ENCODE results near the gene ACSF3.
A peak's percentile ranks its signal among the peaks of the same experiment; 100 is the strongest.
"Not testable (repeated sequence)": the region's sequence is repeated elsewhere in the genome, so short reads cannot be mapped to it uniquely, and the experiment has no call there.

The ACSF3 gene

DNA sequence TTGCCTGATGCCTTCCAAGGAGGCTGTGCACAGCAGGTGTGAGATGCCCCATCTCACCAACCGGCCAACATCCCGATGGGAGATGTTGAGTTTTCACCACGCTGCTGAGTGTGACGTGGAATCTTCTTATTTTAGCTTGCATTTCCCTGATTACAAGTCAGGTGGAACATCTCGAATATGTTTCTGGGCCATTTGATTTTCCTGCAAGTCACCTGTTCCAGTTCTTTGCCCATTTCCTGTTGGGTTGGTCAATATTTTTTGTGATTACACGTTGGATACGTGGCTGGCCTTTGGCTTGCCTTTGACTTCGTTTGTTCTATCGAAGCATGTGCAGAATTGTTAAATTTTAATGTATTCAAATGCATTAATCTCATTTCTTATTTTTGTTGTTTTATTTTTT, 69.6 kb downstream of the ACSF3 start:
- ChIA-PET POLR2A (no interaction called here), CTCF (interaction anchor here (1.0 to 1.9 kb wide), 4 partner anchors 11 to 426 kb away, joined by 3 to 5 read pairs (median 4); no protein-coding TSS in a partner anchor)
- no peak for DNase-seq (ENCODE audit: low read depth, low spot score)
- no peak overlapping the region for H3K4me3 ChIP-seq (ENCODE audit: low read depth, low read length)
- TF ChIP-seq, protein P1, sequence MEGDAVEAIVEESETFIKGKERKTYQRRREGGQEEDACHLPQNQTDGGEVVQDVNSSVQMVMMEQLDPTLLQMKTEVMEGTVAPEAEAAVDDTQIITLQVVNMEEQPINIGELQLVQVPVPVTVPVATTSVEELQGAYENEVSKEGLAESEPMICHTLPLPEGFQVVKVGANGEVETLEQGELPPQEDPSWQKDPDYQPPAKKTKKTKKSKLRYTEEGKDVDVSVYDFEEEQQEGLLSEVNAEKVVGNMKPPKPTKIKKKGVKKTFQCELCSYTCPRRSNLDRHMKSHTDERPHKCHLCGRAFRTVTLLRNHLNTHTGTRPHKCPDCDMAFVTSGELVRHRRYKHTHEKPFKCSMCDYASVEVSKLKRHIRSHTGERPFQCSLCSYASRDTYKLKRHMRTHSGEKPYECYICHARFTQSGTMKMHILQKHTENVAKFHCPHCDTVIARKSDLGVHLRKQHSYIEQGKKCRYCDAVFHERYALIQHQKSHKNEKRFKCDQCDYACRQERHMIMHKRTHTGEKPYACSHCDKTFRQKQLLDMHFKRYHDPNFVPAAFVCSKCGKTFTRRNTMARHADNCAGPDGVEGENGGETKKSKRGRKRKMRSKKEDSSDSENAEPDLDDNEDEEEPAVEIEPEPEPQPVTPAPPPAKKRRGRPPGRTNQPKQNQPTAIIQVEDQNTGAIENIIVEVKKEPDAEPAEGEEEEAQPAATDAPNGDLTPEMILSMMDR (IDR thresholded peaks at IDR 0.05; ENCODE audit: insufficient read depth, low read length, missing control alignments): no peak

DNA sequence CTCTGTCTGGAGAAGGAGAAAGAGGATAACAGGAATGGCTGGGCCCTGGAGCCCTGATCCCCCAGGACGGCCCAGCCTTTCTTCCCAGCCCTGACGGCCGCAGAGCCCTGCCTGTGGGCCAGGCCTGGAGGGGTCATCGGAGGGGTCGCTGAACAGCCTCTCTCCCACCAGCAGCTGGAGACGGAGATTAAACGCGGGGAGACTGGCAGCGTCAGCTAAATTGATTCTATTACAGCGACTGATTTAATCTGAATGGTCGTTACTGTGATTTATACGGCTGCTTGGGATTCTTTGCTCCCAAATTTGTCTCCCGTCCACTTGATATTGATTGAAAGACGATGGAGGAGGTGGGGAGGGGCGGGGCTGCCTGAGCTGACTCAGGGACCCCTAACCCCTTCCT, 70.8 kb downstream of the ACSF3 start:
- TF ChIP-seq, protein P1 (IDR thresholded peaks at IDR 0.05; ENCODE audit: insufficient read depth, low read length, missing control alignments): no peak
- ChIA-PET CTCF (interaction anchor here (0.6 to 1.6 kb wide), 5 partner anchors 11 to 428 kb away, joined by 3 to 9 read pairs (median 5); no protein-coding TSS in a partner anchor), POLR2A (interaction anchor here (1.3 kb wide), 1 partner anchor 9 kb away, joined by 3 read pairs; no protein-coding TSS in a partner anchor)
- no peak overlapping the region for H3K4me3 ChIP-seq (ENCODE audit: low read depth, low read length)
- DNase-seq (ENCODE audit: low read depth, low spot score): no peak

DNA sequence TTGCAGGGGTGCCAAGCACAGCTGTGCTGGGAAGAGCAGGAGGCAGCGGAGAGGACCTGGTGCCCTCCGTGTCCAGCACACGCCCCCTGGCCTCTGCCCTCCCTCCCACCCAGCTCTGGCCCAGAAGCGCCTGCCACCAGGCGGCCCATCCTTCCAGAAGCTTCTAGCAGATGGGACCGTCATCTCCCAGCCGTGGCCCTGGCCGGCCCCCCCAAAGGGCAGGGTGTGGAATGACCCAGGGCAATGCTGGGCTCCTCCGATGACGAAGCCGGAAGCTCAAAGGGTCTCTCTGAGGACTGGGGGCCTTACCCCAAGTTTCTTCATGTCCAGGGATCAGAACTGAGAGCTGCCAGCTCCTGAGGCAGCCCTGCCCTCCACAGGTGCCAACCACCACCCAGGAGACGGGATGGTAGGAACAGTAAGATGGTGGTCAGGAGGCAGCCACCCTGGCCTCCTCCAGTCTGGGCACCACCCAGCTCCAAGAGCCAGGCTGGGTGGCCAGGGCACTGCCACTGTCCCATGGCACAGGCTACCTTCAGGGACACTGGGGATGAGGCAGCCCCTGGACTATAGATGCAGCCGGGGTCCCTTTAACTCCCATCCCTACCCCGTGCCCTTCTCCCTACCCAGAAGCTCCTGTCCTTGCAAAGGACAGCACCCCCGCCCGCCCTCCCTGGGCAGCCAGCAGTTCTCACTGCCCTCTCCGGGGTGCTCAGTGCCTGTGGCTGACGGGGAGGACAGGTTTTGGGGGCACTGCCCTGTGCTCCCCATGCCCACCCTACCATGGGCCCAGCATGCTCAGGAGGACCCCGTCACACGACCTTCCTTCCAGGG, 71.4 kb downstream of the ACSF3 start:
- CTCF ChIA-PET: interaction anchor here (0.6 to 1.6 kb wide), 4 partner anchors 10 to 428 kb away, joined by 3 to 9 read pairs (median 4); no protein-coding TSS in a partner anchor
- no peak for DNase-seq (ENCODE audit: low read depth, low spot score)
- H3K4me3 ChIP-seq (ENCODE audit: low read depth, low read length): no peak overlapping the region
- POLR2A ChIA-PET: interaction anchor here (1.3 kb wide), 1 partner anchor 10 kb away, joined by 3 read pairs; no protein-coding TSS in a partner anchor
- TF ChIP-seq, protein P1 (IDR thresholded peaks at IDR 0.05; ENCODE audit: insufficient read depth, low read length, missing control alignments): no peak

DNA sequence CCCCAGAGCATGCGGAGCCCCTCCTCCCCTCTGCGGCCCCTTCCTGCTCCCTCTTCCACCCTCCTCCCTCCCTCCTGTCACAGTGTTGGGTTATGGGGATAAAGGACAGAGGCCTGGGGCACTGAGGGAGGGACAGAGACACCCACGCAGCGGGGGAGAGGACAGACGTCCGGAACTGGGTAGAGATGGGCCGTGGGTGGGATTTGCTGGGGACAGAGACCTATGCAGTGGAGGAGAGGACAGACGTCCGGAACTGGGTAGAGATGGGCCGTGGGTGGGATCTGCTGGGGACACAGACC, 72.0 kb downstream of the ACSF3 start:
- CTCF ChIA-PET: interaction anchor here (1.6 kb wide), 1 partner anchor 9 kb away, joined by 9 read pairs; no protein-coding TSS in a partner anchor
- POLR2A ChIA-PET: interaction anchor here (1.3 kb wide), 1 partner anchor 11 kb away, joined by 3 read pairs; no protein-coding TSS in a partner anchor
- H3K4me3 ChIP-seq (ENCODE audit: low read depth, low read length); DNase-seq (ENCODE audit: low read depth, low spot score): not testable (repeated sequence)

DNA sequence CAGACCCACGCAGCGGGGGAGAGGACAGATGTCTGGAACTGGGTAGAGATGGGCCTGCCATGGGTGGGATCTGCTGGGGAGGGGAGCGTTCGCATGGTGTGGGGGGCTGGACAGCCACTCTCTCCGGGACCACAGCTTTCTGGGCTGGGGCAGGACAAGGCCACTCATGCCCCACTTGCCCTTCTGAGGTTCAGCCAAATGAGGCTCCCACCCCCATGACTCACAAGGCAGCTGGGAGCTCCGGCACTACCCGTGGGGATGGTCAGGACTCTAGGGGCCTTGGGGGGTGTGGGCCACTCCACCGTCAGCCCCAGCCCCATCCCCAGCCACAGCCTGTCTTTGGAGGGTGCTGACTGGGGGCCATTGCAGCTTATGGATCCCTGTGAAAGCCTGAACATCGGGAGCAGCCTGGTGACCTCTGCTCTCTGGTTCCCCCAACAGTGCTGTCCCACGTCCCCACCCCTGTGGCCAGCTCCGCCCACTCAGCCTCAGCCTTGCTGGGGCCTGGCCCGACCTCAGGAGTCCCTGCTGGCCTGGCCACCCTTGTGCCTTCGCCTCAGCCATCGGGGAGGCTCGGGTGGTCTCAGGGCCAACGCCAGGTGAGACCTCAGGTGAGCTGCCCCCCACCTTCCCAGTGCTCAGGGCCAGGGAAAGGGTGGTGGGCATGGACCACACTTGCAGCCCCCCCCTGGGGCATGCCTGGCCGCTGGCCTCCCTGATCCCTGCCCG, 73.2 kb downstream of the ACSF3 start:
- POLR2A ChIA-PET: interaction anchor here (0.6 to 0.8 kb wide), 3 partner anchors 58 to 479 kb away, joined by 3 read pairs; no protein-coding TSS in a partner anchor
- TF ChIP-seq, protein P1 (IDR thresholded peaks at IDR 0.05; ENCODE audit: insufficient read depth, low read length, missing control alignments): no peak
- CTCF ChIA-PET: interaction anchor here (0.6 to 2.9 kb wide), 39 partner anchors 8 to 530 kb away, joined by 3 to 35 read pairs (median 4); partner anchors contain the start of genes APRT, GALNS, TRAPPC2L and ZNF778

DNA sequence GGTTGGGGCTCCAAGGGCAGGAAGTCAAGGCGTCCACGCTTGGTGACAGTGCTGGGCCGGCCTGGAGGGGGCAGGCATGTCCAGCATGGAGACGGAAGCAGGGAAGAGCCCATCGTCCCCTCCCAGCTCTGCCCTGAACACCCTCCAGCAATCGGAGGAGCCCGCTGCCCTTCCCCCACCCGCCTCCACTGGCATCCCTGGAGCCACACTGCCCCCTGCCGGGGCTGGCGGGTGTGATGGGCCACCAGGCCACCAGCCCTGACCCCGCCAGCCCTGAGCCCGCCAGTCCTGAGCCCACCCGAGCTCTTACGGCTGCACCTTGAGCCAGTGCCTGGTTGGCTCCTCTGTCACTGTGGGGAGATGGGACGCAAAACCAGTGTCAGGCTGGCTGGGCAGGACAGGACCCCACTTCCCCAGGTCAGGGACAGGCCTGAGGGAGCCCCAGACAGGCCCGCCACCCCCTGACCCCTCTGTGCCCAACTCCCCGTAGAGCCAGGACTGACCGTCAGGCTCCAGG, 73.8 kb downstream of the ACSF3 start:
- no peak for DNase-seq (ENCODE audit: low read depth, low spot score)
- ChIA-PET POLR2A (interaction anchor here (0.6 to 0.8 kb wide), 2 partner anchors 57 to 355 kb away, joined by 3 read pairs; no protein-coding TSS in a partner anchor), CTCF (interaction anchor here (0.6 to 2.9 kb wide), 38 partner anchors 8 to 531 kb away, joined by 3 to 35 read pairs (median 4); partner anchors contain the start of genes APRT, GALNS, TRAPPC2L and ZNF778)
- TF ChIP-seq, protein P1 (IDR thresholded peaks at IDR 0.05; ENCODE audit: insufficient read depth, low read length, missing control alignments): peak; percentile 90
- peak overlapping the region; percentile 18 for H3K4me3 ChIP-seq (ENCODE audit: low read depth, low read length)

More for the DNA sequence above, 73.2 kb downstream of the ACSF3 start:
- no peak for DNase-seq (ENCODE audit: low read depth, low spot score)
- peak overlapping the region; percentile 18 for H3K4me3 ChIP-seq (ENCODE audit: low read depth, low read length)

All from AG04449 (cell line).